ENCODE measurements around the gene ABCD2.
"Not testable (repeated sequence)": the region's sequence is repeated elsewhere in the genome, so short reads cannot be mapped to it uniquely, and the experiment has no call there.

The ABCD2 gene

DNA sequence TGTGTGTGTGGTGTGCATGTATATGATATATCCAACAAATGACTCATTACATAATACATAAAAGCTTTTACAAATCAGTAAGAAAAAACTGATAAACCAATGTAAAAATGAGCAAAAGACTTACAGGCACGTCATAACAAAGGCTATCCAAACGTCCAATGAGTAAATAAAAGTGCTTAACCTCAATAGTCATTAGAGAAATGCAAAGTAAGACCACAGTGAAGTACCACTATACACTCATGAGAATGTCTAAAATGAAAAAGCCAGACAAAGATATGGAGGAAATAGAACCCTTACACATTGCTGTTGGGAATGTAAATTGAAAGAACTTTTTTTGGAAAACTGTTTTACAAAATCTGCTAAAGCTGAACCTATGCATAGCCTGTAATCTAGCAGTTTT lies 7.8 kb downstream of the ABCD2 start:
- no peak for DNase-seq (ENCODE audit: low read depth)

- no peak for DNase-seq (ENCODE audit: low read depth)
These were observed 9.1 kb downstream of the ABCD2 start for GRCh38 chr12:39610436-39611025.

DNA sequence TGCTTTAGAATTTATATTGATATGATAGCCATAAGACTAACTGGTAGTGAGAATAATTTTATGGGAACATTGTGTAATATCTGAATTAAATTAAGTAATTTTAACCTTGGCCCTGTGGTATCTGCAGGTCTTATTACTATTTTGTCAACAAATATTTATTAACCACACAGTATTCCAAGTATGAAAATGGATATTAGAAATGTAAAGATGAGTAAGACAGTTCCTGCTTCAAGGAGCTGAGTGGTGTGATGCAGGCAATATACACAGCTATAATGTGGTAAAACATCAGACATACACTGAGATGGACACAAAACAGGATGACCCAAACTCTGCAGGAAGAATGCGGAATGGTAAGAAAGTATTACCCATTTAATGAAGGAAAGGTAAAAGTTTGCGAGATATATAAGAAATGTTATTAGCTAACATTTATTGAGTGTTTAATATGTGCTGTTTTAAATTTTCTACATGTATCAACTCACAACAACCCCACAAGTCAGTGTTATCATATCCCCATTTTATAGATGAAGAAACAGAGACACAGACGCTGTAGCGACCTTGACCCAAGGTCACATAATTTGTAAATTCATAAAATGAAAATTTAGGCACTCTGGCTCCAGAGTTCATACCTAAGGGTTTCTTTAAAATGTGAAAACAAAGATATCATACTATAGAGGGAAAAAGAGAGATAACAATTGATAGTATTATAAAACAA lies 12.7 kb downstream of the ABCD2 start:
- no peak for DNase-seq (ENCODE audit: low read depth)

DNA sequence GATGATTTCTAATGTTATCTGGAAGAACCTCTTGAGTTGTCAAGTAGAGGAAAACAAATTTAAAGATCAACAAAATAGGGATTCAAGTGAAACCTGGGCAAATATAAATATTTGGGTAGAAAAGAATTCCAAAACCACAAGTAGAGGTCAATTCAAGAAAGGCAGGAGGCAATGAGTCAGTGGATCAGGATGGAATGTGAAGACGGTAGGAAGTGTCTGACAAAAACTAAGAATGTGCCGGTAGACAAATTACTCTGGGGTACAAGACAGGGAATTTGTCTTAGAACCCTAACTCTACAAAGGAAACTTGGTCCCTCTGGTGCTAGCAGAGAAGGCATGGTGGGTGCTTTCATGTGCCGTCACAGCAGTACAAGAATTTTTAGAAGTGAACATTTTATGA lies 13.6 kb downstream of the ABCD2 start:
- no peak for DNase-seq (ENCODE audit: low read depth)

- DNase-seq (ENCODE audit: low read depth) = no peak
These were observed 14.1 kb downstream of the ABCD2 start for GRCh38 chr12:39605501-39605900.

DNA sequence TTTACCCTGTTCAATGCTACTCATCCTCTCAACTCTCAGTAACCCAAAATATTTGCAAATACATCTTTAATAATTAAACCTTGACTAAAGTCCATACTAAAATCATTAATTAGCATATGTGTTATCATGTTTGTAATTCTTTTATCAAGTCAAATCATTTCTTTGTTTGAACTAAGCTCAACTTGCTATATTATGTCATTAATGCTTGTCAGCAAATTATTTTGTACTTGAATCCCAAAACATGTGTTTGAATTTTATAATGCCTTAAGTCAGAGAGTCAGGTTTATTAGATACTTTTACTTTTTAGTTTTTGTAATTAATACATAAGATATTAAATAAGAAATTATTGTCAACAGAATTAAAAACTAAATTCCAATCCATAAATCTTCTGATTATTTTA lies 16.5 kb downstream of the ABCD2 start:
- DNase-seq (ENCODE audit: low read depth) = no peak

GRCh38 chr12:39601951-39602350 lies 17.7 kb downstream of the ABCD2 start:
- not testable (repeated sequence) for DNase-seq (ENCODE audit: low read depth)

DNA sequence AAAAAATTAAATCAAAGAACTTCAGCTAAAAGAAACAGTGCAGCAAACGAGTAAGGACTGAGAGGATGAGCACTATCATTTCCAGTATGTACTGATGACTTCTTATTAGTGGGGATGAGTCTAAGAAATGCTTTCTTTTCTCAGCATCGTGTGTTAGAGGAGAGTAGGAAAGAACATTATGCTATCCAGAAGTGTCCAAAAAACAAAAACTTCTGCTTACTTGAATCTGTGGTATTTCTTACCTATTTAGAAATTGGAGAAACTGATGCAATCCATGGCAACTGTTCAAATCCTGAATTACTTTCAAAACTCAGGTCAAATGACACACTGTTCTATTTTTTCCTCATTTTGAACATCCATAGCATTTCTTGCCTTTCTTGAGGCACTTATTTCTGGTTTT lies 23.7 kb downstream of the ABCD2 start:
- DNase-seq (ENCODE audit: low read depth) = no peak

DNA sequence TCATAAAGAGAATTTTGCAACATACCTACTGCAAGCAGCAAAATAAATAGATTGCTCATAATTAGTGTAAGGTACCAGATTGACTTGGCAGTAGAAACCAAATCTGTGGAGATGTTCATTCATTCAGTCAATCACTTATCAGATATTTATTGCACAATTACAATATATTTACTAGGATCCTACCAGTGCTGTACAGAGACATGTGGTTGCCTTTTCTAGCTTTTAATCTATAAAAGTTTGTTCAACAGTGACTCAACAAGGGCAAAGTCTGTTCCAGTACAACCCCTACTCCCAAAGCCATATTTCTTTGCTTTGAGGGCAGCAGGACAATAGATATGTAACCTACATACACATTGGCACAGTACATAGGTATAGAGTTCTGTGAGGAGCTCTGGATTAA lies 27.3 kb downstream of the ABCD2 start:
- DNase-seq (ENCODE audit: low read depth) = no peak

- no peak for DNase-seq (ENCODE audit: low read depth)
These were observed 31.3 kb downstream of the ABCD2 start for GRCh38 chr12:39588348-39588747.

DNA sequence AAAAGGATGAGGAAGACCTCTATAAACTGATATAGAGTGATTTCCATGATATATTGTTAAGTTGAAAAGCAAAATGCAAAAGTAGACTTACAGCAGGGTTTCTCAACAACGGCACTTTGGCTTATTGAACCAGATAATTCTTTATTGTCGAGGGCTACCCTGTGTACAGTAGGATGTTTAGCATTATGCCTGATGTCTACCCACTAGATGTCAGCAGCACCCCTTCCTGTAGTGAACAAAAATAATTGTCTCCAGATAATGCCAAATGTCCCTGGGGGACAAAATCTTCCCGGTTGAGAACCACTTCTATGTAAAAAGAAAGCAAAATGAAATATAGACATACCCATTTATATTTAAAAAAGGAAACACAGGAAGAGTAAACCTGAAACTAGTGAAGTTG lies 32.4 kb downstream of the ABCD2 start:
- DNase-seq (ENCODE audit: low read depth) = no peak

GRCh38 chr12:39586816-39587215 lies 32.8 kb downstream of the ABCD2 start:
- no peak for DNase-seq (ENCODE audit: low read depth)

- DNase-seq (ENCODE audit: low read depth) = no peak
These were observed 38.0 kb downstream of the ABCD2 start for GRCh38 chr12:39581592-39581991.

- no peak for DNase-seq (ENCODE audit: low read depth)
These were observed 44.1 kb downstream of the ABCD2 start for GRCh38 chr12:39575498-39575875.

- no peak for DNase-seq (ENCODE audit: low read depth)
These were observed 44.7 kb downstream of the ABCD2 start for GRCh38 chr12:39574785-39575497.

GRCh38 chr12:39574378-39574777 lies 45.2 kb downstream of the ABCD2 start:
- DNase-seq (ENCODE audit: low read depth) = no peak

- DNase-seq (ENCODE audit: low read depth) = no peak
These were observed 45.6 kb downstream of the ABCD2 start for GRCh38 chr12:39573971-39574370.

DNA sequence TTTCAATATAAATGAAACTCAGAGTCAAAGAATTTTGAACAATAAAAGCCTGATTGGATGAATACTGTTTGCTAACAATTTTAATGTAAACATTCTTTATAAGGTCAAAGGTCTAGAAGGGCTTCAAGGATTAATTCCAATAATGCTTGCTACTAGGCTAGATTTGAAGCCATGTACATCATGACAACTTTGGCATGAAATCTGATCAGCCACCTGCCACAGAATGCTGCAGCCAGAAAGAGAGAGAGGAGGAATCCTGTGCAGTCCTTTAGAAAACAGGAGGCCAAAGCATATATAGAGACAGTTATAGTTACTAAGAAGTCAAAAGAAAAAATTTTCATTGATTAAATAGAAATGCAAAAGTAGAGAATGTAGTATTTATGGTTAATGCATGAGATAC lies 47.1 kb downstream of the ABCD2 start:
- no peak for DNase-seq (ENCODE audit: low read depth)

DNA sequence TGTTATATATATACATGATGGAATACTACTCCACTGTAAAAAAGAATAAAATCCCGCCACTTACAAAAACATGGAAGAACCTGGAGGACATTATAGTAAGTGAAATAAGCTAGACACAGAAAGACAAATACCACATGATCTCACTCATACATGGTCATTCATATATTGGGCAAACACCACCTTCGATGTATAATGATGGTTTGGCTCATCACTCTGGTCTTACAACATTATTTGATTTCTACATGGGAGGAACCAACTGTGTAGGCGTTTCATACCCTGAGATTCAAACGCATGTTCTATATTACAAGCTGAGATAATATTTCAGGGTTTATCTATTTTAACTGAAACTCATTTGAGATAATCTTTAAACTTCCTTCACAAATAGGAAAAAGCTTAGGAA lies 48.3 kb downstream of the ABCD2 start:
- DNase-seq (ENCODE audit: low read depth) = no peak

DNA sequence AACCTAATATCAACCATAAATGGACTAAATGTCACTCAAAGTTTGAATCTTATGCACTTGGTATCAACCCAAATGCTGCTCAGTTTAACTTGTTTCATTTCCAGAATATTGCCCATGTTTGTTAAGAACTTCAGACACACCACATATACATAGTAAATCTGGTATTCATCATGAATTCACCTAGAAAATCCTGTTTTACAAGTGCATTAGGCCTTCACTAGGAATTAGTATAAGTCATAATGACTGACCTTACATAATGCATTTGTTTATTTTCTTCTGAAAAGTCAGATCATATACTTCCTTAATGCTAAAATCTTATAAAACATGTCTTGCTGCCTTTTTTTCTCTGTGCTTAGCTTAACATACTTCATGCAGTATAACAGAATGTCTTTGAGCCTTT lies 66.1 kb downstream of the ABCD2 start:
- DNase-seq (ENCODE audit: low read depth) = no peak

DNA sequence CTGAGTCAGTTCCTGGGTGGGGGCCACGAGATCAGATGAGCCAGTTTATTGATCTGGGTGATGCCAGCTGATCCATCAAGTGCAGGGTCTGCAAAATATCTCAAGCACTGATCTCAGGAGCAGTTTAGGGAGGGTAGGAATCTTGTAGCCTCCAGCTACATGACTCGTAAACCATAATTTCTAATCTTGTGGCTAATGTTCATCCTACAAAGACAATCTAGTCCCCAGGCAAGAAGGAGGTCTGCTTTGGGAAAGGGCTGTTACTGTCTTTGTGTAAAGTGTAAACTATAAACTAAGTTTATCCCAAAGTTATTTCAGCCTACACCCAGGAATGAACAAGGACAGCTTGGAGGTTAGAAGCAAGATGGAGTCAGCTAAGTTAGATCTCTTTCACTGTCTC lies 75.4 kb downstream of the ABCD2 start:
- not testable (repeated sequence) for DNase-seq (ENCODE audit: low read depth)

DNA sequence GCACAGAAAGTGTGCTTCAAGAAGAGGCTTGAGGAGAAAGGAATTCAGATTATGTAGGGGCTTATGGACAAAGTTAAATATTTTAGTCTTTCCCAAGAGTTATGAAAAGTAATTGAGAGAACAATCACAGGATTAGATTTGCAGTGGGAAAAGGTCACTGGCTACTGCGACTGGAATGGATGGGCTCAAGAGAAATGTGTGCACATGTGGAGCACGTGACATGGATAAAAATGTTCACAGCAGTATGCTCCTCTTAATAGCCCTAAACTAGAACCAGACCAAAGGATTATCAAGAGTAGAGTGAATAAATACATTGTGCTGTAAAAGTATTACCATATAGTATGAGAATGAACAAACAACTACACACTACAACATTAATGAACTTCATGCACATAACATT lies 78.1 kb downstream of the ABCD2 start:
- DNase-seq (ENCODE audit: low read depth) = no peak

DNA sequence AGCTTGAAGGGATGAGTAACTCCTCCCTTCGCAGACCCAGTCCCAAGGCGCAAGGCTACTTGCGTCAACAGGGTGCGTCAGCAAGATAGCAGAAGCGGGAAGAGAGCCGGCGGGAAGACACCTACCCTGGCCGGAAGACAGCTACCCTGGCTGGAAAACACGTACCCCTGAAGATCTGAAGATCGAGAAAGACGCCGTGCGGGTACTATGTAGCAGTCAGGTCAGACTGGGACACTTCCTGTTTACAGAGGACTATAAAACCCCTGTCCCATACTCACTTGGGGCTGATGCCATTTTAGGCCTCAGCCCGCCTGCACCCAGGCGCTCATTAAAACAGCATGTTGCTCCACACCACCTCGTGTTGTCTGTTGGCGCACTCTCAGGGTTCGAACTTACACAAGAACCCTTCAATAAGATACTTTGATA lies 80.9 kb downstream of the ABCD2 start:
- no peak for DNase-seq (ENCODE audit: low read depth)

DNA sequence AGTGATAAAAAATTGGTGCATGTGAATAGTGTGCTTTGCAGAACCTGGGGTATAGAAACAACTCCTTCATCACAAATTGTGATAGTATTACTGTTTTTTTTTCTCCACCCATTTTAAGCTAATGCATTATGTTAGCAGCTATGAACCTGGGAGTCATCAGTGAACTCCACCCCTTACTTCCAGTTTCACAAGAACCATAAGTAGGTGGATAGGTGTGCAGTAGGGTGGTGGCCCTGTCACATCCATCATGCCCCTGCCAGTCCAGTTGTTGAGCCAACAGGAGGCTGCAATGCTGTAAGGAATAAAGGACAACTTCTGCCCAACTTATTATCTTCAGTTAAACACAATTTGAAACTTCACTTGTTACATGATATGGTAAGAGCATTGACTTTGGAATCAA lies 85.7 kb downstream of the ABCD2 start:
- DNase-seq (ENCODE audit: low read depth) = no peak

All from activated T-cell treated with anti-CD3 and anti-CD28 coated beads for 48 hours (primary cell).